Measurements from ENCODE around the gene ATG9A. TPM values are rescaled to one million over a fixed set of nuclear protein-coding genes. Genes with fewer than 3 reads are reported as not detected.

The ATG9A gene
- total RNA-seq, 4 donors from 2014 or later: 39.8 to 82.6 (median 47.0) TPM

DNA sequence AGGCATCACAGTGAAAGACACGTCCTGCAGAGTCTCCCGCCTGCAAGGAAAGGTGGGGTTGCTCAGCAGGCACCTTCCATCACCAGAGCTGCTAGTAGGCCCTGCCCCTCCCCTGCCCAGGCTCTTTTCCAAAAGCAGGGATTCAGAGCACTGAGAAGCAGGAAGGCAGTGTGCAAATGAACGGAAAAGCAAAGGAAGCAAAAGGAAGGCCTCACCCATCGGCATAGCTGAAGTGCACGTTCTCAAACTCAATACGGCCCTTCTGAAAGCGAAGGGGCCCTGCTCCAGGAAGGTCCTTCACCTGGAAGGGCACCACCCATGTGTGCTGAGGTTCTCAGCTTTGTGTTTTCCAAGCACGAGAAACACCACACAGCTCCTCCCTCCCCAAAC lies 16.4 kb downstream of the ATG9A start:
- Histone ChIP-seq H3K27ac (no peak overlapping the region), H3K27me3 (no peaks in the 10 kb centered on the region), H3K36me3 (peaks cover 0 to 78% of the 10 kb centered on the region in 2 donors), H3K4me1 (peaks cover 0 to 39% (median 9%) of the 10 kb centered on the region in 3 donors), H3K4me3 (no peak overlapping the region), H3K9me3 (no peaks in the 10 kb centered on the region)
- WGBS, 2 donors (ENCODE audit: low coverage in 1 of 2): 86 to 92% methylated on average over 6 of the region's 8 CpGs
- no peak for TF ChIP-seq CTCF (IDR thresholded peaks at IDR 0.05)
- no peak for TF ChIP-seq POLR2AphosphoS5 (IDR thresholded peaks at IDR 0.05)
- TF ChIP-seq POLR2A (IDR thresholded peaks at IDR 0.05): no peak
- no peak for TF ChIP-seq EP300 (IDR thresholded peaks at IDR 0.05)
- ATAC-seq: no peak

GRCh38 chr2:219210886-219211362 lies 18.5 kb downstream of the ATG9A start:
- H3K27me3 ChIP-seq: no peaks in the 10 kb centered on the region
- no peak for ATAC-seq
- no peak overlapping the region for H3K4me3 ChIP-seq
- TF ChIP-seq CTCF (IDR thresholded peaks at IDR 0.05) (no peak), POLR2AphosphoS5 (IDR thresholded peaks at IDR 0.05) (no peak)
- 86 to 87% methylated on average over 3 to 6 of the region's 9 CpGs for WGBS, 2 donors (ENCODE audit: low coverage in 1 of 2)
- H3K9me3 ChIP-seq: no peaks in the 10 kb centered on the region
- H3K27ac ChIP-seq: no peak overlapping the region
- peaks cover 0 to 33% (median 9%) of the 10 kb centered on the region in 3 donors for H3K4me1 ChIP-seq
- H3K36me3 ChIP-seq: peaks cover 0 to 75% of the 10 kb centered on the region in 2 donors

- H3K4me3 ChIP-seq: no peak overlapping the region
- peaks cover 0 to 70% of the 10 kb centered on the region in 2 donors for H3K36me3 ChIP-seq
- no peaks in the 10 kb centered on the region for H3K27me3 ChIP-seq
- no peaks in the 10 kb centered on the region for H3K9me3 ChIP-seq
- ATAC-seq: no peak
- TF ChIP-seq CTCF (IDR thresholded peaks at IDR 0.05): no peak
- no peak for TF ChIP-seq POLR2A (IDR thresholded peaks at IDR 0.05)
- TF ChIP-seq POLR2AphosphoS5 (IDR thresholded peaks at IDR 0.05): no peak
- TF ChIP-seq EP300 (IDR thresholded peaks at IDR 0.05): no peak
- H3K27ac ChIP-seq: peak overlapping the region in 1 of 4 donors; percentile 16
- H3K4me1 ChIP-seq: peaks cover 0 to 30% (median 9%) of the 10 kb centered on the region in 3 donors
- 69 to 82% methylated on average over 7 to 13 of the region's 24 CpGs for WGBS, 2 donors (ENCODE audit: low coverage in 1 of 2)
Observed at GRCh38 chr2:219210196-219210885, 19.1 kb downstream of the ATG9A start.

DNA sequence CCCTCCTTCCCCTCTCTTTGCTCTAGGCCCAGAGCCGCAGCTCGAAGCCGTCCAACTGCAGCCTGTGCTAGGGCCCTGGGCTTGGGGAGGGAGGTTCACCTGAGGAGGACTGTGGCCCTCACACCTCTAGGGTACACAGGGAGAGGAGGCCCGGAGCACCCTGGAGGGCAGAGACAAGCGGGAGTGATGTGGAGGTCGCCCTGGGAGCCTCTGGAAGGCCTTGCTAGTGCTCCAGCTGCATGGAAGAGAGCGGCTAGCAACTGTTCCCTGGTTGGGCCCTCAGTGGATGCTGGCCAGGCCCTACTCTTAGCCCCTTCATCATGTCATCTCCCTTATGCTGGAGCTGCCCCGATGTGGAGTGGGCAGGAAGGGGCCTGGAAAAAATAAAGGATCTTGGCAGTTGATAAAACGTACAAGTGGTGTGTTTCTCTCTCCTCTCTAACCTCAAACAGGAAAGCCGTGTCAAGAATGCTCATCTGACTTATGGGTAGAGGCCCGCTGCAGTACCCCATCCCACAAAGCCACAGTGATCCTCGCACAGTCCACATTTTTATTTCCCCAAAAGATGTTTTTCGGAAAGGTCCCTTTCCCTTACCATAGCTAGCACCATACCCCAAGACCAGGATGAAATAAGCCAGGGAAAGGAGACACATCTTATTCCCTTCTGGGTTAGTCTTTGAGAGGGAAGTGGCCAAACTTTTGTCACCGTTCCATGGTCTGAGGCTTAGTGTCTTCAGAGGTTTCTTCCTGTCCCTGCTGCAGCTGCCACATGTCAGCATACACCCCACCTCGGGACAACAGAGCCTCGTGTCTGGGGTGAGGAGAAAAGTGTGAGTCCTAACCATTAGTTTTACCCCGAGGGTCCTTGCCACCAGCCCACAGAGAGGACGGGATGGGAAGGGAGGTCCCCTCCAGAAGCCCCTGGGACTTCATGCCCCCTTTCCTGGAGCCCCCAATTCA lies 19.9 kb downstream of the ATG9A start:
- Histone ChIP-seq H3K27me3 (no peaks in the 10 kb centered on the region), H3K9me3 (no peaks in the 10 kb centered on the region), H3K36me3 (peaks cover 0 to 61% of the 10 kb centered on the region in 2 donors), H3K4me3 (no peak overlapping the region), H3K4me1 (peaks cover 0 to 29% (median 9%) of the 10 kb centered on the region in 3 donors), H3K27ac (peak overlapping the region in 1 of 4 donors; percentile 26)
- WGBS, 2 donors (ENCODE audit: low coverage in 1 of 2): 71 to 94% methylated on average over 3 to 12 of the region's 18 CpGs
- ATAC-seq: no peak
- TF ChIP-seq CTCF (IDR thresholded peaks at IDR 0.05) (no peak), POLR2A (IDR thresholded peaks at IDR 0.05) (no peak)

Measured in gastroesophageal sphincter (tissue), 4 donors.